GM19035 (cell line): ENCODE results near the gene RFESD.

Experiments
- ATAC-seq: cut with Tn5 transposase; IDR thresholded peaks from one replicate; pipeline ENCODE4 v1.9.1; 2021; ENCODE audit not compliant: unreplicated experiment

The RFESD gene

GRCh38 chr5:95646569-95647431, at the start of gene RFESD:
Gene RFESD (plus strand): TSS chr5:95646777. CDS start chr5:95652272, 5,495 bp downstream.
- peak; percentile 97 for ATAC-seq

GRCh38 chr5:95599252-95599651, 47.3 kb upstream of the RFESD start:
- ATAC-seq, result no peak

- no peak for ATAC-seq
Measured at GRCh38 chr5:95600557-95600956, 46.0 kb upstream of the RFESD start.

GRCh38 chr5:95605786-95606185, 40.8 kb upstream of the RFESD start:
- no peak for ATAC-seq

GRCh38 chr5:95606419-95606818, 40.2 kb upstream of the RFESD start:
- no peak for ATAC-seq

GRCh38 chr5:95609711-95610110, 36.9 kb upstream of the RFESD start:
- no peak for ATAC-seq

GRCh38 chr5:95610546-95610945, 36.0 kb upstream of the RFESD start:
- no peak for ATAC-seq

GRCh38 chr5:95611396-95611795, 35.2 kb upstream of the RFESD start:
- ATAC-seq, result no peak

GRCh38 chr5:95613514-95613913, 33.1 kb upstream of the RFESD start:
- no peak for ATAC-seq

- ATAC-seq, result peak; percentile 58
Measured at GRCh38 chr5:95615164-95615467, 31.5 kb upstream of the RFESD start.

GRCh38 chr5:95617057-95617456, 29.5 kb upstream of the RFESD start:
- ATAC-seq, result no peak

- ATAC-seq, result no peak
Measured at GRCh38 chr5:95619096-95619495, 27.5 kb upstream of the RFESD start.

GRCh38 chr5:95619514-95620029, 27.0 kb upstream of the RFESD start:
- no peak for ATAC-seq

GRCh38 chr5:95620030-95620869, 26.3 kb upstream of the RFESD start, which contains the start of gene GPR150:
Gene GPR150 (plus strand): TSS chr5:95620087. CDS start chr5:95620276, 189 bp downstream.
- peak; percentile 71 for ATAC-seq

- ATAC-seq, result peak; percentile 53
Measured at GRCh38 chr5:95620870-95621838, 25.4 kb upstream of the RFESD start.

GRCh38 chr5:95621839-95622629, 24.5 kb upstream of the RFESD start:
- no peak for ATAC-seq

GRCh38 chr5:95623706-95624105, 22.9 kb upstream of the RFESD start:
- no peak for ATAC-seq

- no peak for ATAC-seq
Measured at GRCh38 chr5:95624368-95624767, 22.2 kb upstream of the RFESD start.

- ATAC-seq, result no peak
Measured at GRCh38 chr5:95626701-95627100, 19.9 kb upstream of the RFESD start.
